ENCODE results near the gene CCDC185.

GRCh38 chr1:223355699-223356098 is 37.5 kb upstream of the CCDC185 start:
- TF ChIP-seq CBFB (CRISPR knock-in tag; IDR thresholded peaks at IDR 0.05) = no peak
- TF ChIP-seq ZNF3 (CRISPR knock-in tag; IDR thresholded peaks at IDR 0.05) = no peak

Data from HepG2 (cell line).